DMS53 treated with DMSO at 0.1 percent for 48 hours (cell line): ENCODE data around the gene MID1IP1.
A peak's percentile ranks its signal among the peaks of the same experiment; 100 is the strongest.

Experiments
- DNase-seq: peaks from one replicate; lab custom pipeline; 2025; ENCODE audit not compliant: unreplicated experiment; lab: John Stamatoyannopoulos, UW

Gene MID1IP1

GRCh38 chrX:38811515-38812243 lies 10.4 kb downstream of the MID1IP1 start:
- DNase-seq: no peak

GRCh38 chrX:38816155-38816554 lies 14.9 kb downstream of the MID1IP1 start:
- DNase-seq: no peak

DNA sequence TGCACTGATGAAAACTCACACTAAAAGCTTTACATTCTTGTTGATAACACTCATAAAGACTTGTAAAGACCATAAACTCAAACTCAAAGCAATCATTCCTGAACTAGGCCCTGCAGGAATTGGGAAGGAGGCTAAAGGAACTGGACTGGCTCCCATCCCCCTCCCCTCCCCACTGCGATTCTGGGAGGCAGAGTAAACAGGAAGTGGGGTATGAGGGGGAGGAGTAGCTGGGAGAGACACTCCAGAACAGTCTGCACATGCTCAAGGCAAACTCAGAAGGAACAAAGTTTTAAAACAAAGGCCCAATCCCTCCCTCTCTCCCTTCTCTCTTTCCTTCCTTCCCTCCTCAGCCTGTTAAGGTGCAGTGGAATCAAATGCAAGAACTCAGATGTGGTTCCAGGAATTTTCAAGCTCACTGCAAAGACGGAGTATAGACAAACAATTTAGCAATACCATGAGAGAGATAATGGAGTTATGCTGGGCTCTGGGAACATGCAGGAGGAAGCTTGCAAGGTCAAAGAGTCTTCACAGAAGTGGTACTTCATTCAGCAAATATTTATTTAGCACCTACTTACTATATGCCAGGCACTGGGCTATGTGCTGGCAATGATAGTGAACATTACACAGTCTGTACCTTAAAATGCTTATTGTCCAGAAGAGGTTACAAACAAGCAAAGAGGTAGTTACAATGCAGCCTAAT lies 15.9 kb downstream of the MID1IP1 start:
- DNase-seq: peak; percentile 27

GRCh38 chrX:38819163-38819562 lies 17.9 kb downstream of the MID1IP1 start:
- no peak for DNase-seq

DNA sequence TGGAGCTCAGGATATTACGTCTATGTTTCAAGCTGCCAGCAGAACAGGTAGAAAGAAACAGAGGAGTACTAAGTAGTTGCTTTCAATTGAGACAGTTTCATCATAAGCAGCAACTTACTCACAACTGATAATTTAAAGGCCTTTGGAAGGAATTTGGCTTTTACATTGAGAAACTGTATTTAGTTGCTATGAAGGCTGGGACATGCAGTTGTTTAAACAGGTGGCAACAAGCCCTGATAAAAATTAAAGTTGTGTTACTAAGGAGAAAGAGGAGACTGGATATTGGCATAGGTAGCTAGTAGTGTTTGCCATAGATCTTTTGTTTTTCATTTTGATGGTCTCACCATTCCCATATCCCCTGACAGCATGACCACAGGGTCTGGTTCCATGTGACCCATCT lies 18.4 kb downstream of the MID1IP1 start:
- no peak for DNase-seq

DNA sequence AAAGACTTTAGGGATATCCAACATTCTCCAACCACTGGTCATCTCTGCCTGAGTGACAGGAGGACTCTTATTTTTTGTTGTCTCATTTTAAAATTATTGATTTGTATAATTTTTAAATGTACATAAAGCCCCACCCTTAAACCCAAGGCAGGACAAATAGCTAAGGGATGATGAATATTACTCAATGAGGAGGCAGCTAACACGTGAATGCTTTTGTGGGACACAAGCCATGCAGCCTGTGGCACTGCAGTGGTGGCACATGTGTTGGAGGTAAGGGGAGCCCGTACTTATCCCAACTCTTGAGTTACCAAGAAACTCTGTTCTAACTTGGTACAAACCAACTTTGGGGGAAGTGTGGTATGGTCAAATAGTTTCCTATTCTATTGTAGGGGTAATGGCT lies 19.5 kb downstream of the MID1IP1 start:
- DNase-seq: no peak

GRCh38 chrX:38824176-38824575 lies 22.9 kb downstream of the MID1IP1 start:
- no peak for DNase-seq

GRCh38 chrX:38831949-38832348 lies 30.7 kb downstream of the MID1IP1 start:
- no peak for DNase-seq

DNA sequence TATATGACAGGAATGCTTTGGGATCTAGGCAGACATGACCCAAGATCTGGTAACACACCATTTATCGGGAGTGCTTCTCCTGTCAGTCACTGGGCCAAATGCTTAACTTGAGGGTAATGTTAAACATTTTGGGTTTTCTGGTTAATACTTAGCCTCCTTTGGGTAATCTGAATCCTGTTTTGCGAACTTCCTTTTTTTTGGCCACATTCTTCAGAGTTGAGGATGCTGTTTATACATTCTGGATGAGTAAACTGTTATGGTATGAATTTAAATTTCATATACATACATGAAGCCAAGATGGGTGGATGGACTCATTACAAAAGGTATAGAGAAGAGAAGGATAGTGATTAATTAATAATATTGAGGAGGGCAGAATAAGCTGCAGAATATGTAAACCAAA lies 36.1 kb downstream of the MID1IP1 start:
- no peak for DNase-seq

DNA sequence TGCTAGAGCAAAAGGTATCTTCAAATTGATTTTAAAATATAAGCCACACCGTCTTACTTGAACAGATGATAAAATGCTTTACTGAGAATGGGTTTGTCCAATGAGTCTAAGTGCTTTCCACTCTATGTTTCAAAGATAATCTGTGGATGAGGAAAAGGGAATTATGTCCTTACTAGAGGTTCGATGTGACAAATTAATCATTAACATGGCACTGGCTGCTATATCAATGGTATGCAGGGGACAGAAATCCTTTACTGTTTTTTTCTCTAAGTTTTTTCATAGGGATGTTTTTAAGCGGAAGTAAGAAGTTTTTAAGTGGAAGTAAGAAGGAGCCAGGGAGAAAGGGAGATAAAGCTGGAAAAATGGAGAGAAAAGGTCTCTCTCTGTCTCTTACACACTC lies 38.0 kb downstream of the MID1IP1 start:
- peak; percentile 21 for DNase-seq

GRCh38 chrX:38839944-38840343 lies 38.7 kb downstream of the MID1IP1 start:
- peak; percentile 14 for DNase-seq

GRCh38 chrX:38841750-38842149 lies 40.5 kb downstream of the MID1IP1 start:
- no peak for DNase-seq

- DNase-seq: no peak
Observed at GRCh38 chrX:38845426-38845825, 44.2 kb downstream of the MID1IP1 start.

DNA sequence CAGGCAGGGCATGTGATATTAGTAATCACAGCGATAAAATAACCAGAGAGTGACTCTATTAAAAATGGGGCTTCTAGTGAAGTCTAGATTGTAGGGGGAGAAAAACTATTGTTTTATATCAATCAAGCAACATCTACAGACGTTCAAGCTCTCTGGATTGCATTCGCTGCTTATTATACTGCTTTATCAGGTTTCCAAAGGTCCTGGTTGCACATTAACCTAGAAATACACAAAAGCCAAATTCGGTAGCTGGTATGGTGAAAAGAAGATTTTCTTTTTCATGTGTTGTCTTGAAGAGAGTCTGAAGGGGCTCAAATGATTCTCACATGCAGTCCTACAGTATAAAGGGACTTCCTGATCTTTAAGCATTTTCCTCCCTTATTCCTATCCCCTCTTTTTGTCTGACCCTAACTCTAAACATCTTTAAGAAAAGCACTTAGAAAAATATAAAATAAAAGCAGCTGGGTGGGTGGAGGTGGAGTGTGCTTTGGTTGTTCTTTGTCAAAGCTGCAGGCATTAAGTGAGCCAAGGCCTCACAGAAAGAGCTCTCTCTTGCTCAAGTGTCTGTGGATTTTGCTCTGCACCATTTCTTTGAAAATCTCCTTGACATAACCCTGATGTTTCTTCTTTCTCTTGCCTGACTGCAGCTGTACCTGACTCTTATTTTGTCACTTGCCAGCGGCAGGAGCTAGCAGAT lies 46.1 kb downstream of the MID1IP1 start:
- no peak for DNase-seq

- DNase-seq: no peak
Observed at GRCh38 chrX:38847903-38848230, 46.6 kb downstream of the MID1IP1 start.

DNA sequence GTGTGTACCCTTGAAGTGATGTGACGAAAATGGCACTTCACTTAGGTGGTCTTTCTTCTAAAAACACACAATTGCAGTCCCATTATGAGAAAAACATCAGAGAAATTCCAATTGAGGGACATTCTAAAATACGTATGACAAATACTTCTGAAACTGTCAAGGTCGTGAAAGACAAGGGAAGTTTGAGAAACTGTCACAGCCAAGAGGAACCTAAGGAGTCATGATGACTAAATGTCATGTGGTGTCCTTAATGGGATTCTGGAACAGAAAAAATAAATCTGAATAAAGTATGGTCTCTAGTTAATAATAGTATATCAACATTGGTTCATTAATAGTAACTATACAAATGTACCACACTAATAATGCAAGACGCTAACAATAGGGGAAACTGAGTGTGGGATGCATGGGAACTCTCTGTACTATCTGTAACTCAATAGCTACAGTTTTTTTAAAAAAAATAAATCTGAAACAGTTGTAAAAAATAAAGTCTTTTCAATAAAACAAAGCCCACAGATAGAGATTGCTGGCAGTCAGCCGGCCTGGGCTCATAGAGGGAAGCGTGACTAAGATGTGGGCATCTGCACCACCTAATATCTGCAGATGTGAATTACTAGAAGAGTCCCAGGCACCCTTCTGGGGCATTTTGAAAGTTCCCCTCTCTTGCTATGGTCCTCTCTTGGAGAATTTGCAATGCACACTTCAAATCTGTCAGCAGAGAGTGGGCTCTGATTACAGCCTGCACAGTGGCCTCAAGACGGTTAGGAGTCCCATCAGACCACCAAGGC lies 47.6 kb downstream of the MID1IP1 start:
- no peak for DNase-seq

- no peak for DNase-seq
Observed at GRCh38 chrX:38850807-38851544, 49.7 kb downstream of the MID1IP1 start.

DNA sequence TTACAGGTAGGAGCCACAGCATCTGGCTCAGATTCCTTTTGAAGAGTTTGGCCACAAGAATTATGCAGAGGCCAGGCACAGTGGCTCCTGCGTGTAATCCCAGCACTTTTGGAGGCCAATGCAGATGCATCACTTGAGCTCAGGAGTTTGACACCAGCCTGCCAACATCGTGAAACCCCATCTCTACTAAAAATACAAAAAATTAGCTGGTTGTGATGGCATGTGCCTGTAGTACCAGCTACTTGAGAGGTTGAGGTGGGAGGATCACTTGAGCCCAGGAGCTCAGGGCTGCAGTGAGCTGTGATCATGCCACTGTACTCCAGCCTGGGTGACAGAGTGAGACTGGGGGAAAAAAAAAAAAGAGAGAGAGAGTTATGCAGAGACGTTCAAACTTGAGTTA lies 53.0 kb downstream of the MID1IP1 start:
- DNase-seq: no peak
